Stomach (tissue), 4 donors: ENCODE data around the gene COPG2.

Experiments used
- CTCF ChIP-seq, 7 experiments: fragments of 450-650 bp in 4 of 7; fragments of 200-600 bp in 3 of 7; sonication (generic) in 3 of 7; IDR thresholded peaks; one replicate each; pipeline ENCODE4 v1.5.1; 2016 to 2019; ENCODE audit warnings: antibody characterized with exemption in 7 of 7, control low read depth in 2 of 7, mild to moderate bottlenecking in 1 of 7
- EP300 ChIP-seq: sonication (generic); formaldehyde crosslinking; IDR thresholded peaks from one replicate; pipeline ENCODE4 v1.6.1; 2017; ENCODE audit warnings: antibody characterized with exemption
- POLR2A ChIP-seq, 4 donors: fragments of 450-650 bp; IDR thresholded peaks; one replicate each; pipeline ENCODE4 v1.6.1; 2016; ENCODE audit warnings: antibody characterized with exemption in 4 of 4, control low read depth in 2 of 4, mild to moderate bottlenecking in 1 of 4, moderate library complexity in 1 of 4
- POLR2AphosphoS5 ChIP-seq, 3 donors: sonication (generic); formaldehyde crosslinking; IDR thresholded peaks; one replicate each; pipeline ENCODE4 v1.6.1; 2016; ENCODE audit warnings: antibody characterized with exemption in 3 of 3

- TF ChIP-seq CTCF (IDR thresholded peaks at IDR 0.05): no peak
- no peak for TF ChIP-seq POLR2A (IDR thresholded peaks at IDR 0.05)
- no peak for TF ChIP-seq EP300
- no peak for TF ChIP-seq POLR2AphosphoS5 (IDR thresholded peaks at IDR 0.05)
Measured at GRCh38 chr7:130662426-130662825, 6.1 kb downstream of the COPG2 start.
